ENCODE data around the gene IER5.
A peak's percentile ranks its signal among the peaks of the same experiment; 100 is the strongest.

The IER5 gene

GRCh38 chr1:181088079-181089016, at the start of gene IER5 (continued):
- TF ChIP-seq TSHZ1 (tag by site-specific recombination; IDR thresholded peaks at IDR 0.05; ENCODE audit: borderline replicate concordance) (no peak), ZNF292 (tag by site-specific recombination; IDR thresholded peaks at IDR 0.05; ENCODE audit: borderline replicate concordance, low read depth) (no peak), ZNF394 (tag by site-specific recombination; IDR thresholded peaks at IDR 0.05; ENCODE audit: borderline replicate concordance) (peak; percentile 80), ZNF324 (tag by site-specific recombination; IDR thresholded peaks at IDR 0.05) (no peak; the same call in 1 of the 2 replicates), ZNF529 (tag by site-specific recombination; IDR thresholded peaks at IDR 0.05; ENCODE audit: insufficient replicate concordance) (no peak), SP3 (tag by site-specific recombination; IDR thresholded peaks at IDR 0.05) (peak; percentile 82), SCRT1 (tag by site-specific recombination; IDR thresholded peaks at IDR 0.05; ENCODE audit: borderline replicate concordance) (peak; percentile 40; the same call in 1 of the 2 replicates), ZNF311 (tag by site-specific recombination; IDR thresholded peaks at IDR 0.05; ENCODE audit: borderline replicate concordance) (no peak), ZFP41 (tag by site-specific recombination; IDR thresholded peaks at IDR 0.05; ENCODE audit: borderline replicate concordance) (no peak), ZNF521 (tag by site-specific recombination; IDR thresholded peaks at IDR 0.05) (no peak), ZNF473 (tag by site-specific recombination; IDR thresholded peaks at IDR 0.05) (no peak), INSM2 (tag by site-specific recombination; IDR thresholded peaks at IDR 0.05) (peak; percentile 46), ZNF629 (tag by site-specific recombination; IDR thresholded peaks at IDR 0.05) (peak; percentile 56), RBAK (tag by site-specific recombination; IDR thresholded peaks at IDR 0.05) (no peak), ZNF544 (tag by site-specific recombination; IDR thresholded peaks at IDR 0.05) (no peak), ZNF639 (tag by site-specific recombination; IDR thresholded peaks at IDR 0.05) (no peak; the same call in none of the 2 replicates), ZNF580 (tag by site-specific recombination; IDR thresholded peaks at IDR 0.05) (no peak), ZNF513 (tag by site-specific recombination; IDR thresholded peaks at IDR 0.05) (0 out of 2 replicates have a peak, but pooled peaks have one; percentile 10), KLF9 (tag by site-specific recombination; IDR thresholded peaks at IDR 0.05; ENCODE audit: low read depth) (peak; percentile 75), ZNF280C (tag by site-specific recombination; IDR thresholded peaks at IDR 0.05) (no peak), ZNF610 (tag by site-specific recombination; IDR thresholded peaks at IDR 0.05; ENCODE audit: borderline replicate concordance) (no peak), ZNF654 (tag by site-specific recombination; IDR thresholded peaks at IDR 0.05; ENCODE audit: low read depth) (no peak), ZNF10 (tag by site-specific recombination; IDR thresholded peaks at IDR 0.05) (no peak), ZNF561 (tag by site-specific recombination; IDR thresholded peaks at IDR 0.05; ENCODE audit: borderline replicate concordance) (peak; percentile 66; the same call in 1 of the 2 replicates), SP7 (tag by site-specific recombination; IDR thresholded peaks at IDR 0.05) (peak; percentile 77), ZNF658 (tag by site-specific recombination; IDR thresholded peaks at IDR 0.05) (no peak), REPIN1 (tag by site-specific recombination; IDR thresholded peaks at IDR 0.05; ENCODE audit: low read depth) (peak; percentile 57; the same call in 1 of the 2 replicates), ZBTB21 (tag by site-specific recombination; IDR thresholded peaks at IDR 0.05) (no peak)

Data from HEK293 (cell line).